Forelimb muscle (tissue), 1 donor: ENCODE data around the gene GRIN3B. TPM values are rescaled to one million over a fixed set of nuclear protein-coding genes. Genes with fewer than 3 reads are reported as not detected.
A peak's percentile ranks its signal among the peaks of the same experiment; 100 is the strongest.
"Not testable (repeated sequence)": the region's sequence is repeated elsewhere in the genome, so short reads cannot be mapped to it uniquely, and the experiment has no call there.

Experiments
- DNase-seq: peaks from one replicate; pipeline ENCODE4 v3.0.0-alpha.2; 2013; ENCODE audit warnings: low read depth
- polyA plus RNA-seq: library from polyadenylated mRNA; unstranded; fragments of 120-200 nt; gene quantifications from one replicate; pipeline ENCODE4 v1.2.1, GENCODE V29; 2013; ENCODE audit not compliant: insufficient read length

GRIN3B gene
- polyA plus RNA-seq, 1 donor: 0.13 TPM

DNA sequence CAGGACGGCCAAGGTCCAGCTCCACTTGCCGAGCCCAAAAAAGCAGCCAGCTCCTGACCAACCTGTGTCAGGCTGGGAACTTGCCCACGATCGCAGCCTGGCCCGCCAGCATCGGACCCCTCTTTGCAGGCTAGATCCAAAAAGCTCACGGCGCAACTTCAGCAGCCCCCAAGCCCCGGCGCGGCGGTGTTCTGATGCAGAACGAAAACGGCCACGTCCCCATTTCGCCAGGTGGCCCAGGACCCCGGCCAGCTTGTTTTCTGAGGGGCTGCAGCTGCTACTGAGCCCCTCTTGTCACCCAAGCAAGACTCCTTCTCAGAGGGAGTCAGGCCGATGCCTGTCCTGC, 19.4 kb downstream of the GRIN3B start:
- no peak for DNase-seq

DNA sequence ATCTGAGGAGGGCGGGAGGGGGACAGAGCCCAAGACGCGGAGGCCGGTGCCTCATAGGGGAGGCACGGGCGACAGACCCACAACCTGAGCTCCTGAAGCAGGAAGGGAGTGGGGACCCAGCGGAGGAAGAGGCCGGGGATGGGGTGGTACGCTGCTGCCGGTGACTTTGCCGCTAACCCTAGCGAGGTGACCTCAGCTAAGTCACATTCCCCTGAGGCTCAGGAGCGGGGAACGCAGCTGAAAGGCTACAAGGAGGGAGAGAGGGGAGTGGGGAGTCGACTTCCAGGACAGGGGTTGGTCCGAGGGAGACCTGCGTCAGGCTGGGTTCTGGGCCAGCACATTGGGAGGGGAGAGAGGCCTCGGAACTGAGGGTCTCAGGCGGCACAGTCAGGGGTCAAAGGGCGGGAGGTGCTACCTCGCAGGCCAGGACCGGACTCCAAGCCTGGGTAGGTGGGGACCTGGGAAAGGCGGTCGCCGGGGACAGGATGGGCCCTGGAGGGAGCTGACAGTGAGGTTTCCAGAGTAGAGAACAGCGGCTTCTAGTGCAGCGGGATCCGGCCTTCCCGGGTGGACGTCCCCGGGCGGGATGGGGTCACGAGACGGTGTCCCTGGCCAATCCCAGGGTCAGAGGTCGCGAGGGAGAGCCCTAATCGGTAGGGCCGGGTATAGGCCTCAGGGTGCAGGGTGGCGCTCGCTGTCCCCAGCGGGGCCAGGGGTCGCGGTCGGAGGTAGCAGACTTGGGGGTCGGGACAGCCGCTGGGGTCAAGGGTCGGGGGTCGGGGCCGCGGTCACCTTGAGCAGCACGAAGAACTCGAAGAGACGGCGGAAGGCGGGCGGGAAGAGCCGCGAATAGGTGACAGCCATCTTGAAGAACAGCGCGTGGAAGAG, 20.0 kb downstream of the GRIN3B start:
- DNase-seq: no peak

DNA sequence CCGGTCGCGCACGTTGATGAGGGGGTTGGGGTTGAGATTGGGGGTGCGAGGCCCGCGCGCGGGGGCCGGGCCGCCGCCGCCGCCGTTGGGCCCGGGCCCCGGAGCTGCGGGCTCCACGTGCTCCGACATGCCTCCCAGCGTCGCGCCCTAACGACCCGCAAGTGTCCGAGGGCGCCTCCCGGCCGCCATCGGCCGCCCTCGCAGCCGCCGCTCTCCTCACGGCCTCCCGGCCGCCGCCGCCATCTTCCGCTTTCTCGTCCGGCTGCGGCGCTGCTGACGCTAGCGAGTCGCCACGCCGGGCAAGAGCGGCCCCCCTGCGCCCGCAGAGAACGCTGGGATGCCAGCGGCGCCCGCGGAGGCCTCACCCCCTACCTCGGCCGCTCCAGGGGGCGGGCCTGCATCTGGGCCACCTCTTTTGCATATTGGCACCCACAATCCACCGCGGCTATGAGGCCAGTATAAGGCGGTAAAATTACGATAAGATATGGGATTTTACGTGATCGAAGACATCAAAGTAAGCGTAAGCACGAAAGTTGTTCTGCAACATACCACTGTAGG, 20.7 kb downstream of the GRIN3B start, which contains the start of gene TMEM259:
Gene TMEM259, minus strand, starts transcription at position 256 of the 558 bp plus-strand sequence. Its CDS starts 127 bp downstream, at position 129.
- peak; percentile 85 for DNase-seq

- DNase-seq: not testable (repeated sequence)
These were observed 23.6 kb downstream of the GRIN3B start for GRCh38 chr19:1023883-1024188.

- not testable (repeated sequence) for DNase-seq
These were observed 24.9 kb downstream of the GRIN3B start for GRCh38 chr19:1025080-1025479.

DNA sequence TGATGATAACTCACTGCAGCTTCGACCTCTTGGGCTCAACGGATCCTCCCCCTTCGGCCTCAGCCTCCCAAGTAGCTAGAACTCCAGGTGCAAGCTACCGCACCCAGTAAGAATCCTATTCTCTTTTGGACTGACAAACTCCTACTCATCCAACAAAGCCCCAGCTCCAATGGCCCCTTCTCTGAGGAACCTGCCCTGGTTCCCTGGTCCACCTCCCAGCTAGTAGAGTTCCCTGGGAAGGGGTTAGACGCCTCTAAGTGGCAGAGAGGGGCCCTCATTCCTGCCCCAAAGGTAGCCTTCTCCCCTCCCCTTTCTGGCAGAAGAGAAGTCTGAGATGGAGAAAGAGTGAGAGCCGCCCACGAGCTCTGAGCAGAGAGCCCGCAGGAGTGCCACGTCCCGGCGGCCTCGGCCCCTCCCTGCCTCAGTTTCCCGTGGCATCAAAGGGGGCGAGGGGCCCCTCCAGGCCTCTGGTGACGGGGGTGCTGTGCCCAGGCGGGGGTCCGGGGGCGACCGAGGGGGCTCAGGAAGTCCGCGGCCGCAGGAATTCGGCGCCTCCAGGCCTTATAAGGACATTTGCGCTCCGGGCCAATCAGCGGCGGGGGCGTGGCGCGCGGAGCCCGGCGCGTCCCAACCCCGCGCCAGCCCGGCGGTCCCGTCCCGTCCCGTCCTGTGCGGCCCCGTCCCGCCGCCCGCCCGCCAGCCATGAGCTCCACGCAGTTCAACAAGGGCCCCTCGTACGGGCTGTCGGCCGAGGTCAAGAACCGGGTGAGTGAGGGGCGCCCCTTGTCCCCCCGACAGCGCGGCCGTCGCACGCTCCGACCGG, 26.0 kb downstream of the GRIN3B start, which contains the start of gene CNN2:
Gene CNN2, plus strand, starts transcription at position 649 of the 823 bp plus-strand sequence. Its CDS starts 54 bp downstream, at position 703.
- no peak for DNase-seq

DNA sequence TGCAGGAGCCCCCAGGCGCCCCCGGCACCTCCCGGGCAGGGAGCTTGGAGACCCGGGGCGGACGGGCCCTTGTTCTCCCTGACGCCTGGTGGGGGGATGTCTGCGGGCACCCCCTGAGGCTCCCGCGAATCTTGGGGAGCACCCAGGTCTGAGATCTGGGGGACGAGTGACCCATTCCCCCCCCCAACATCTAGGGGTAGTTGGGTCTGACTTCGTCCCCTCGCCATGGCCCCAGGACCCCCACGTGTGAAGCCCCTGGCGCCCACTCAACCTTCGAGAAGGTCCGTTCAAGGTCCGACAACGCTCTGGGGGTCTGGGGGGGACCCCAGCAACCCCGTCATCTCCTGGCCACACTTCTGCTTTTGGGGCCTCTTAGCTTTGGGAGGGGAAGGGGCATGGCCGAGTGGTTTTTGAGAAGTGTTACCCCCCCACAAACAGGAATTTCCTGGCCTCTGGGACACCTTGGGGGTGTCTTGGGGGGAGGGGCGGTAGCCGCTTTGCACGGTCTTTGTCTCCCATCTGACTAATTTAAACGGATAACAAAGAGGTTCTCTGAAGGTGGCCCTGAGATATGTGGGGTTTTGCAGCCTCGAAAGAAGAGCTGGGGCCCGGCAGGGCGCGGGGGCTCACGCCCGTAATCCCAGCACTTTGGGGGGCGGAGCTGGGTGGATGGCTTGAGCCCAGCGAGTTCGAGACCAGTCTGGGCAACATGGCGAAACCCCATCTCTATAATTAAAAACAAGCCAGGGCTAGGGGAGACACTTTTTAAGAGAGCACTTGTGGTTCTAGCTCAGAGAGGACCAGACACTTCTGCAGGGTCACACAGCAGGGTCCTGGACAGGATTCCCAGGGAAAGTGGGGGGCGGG, 26.8 kb downstream of the GRIN3B start:
- DNase-seq: no peak

DNA sequence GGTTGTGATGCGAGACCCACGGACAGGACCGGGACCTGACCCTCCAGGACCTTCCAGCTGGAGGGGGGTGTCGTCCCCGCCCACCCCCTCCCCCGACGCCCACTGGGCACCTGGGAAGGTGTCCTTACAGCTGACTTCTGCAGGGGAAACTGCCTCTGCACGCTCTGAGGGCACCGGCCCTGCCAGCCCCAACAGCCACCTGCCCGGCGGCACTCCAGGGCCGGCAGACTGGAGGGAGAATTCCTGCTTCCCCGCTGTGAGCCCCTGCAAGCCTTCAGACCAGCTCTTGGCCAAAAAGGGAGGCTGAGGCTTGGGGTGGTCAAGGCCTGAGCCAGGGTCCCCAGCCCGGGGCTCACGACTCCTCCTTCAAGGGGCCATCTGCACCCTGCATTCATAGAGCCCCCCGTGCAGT, 27.4 kb downstream of the GRIN3B start:
- no peak for DNase-seq

DNA sequence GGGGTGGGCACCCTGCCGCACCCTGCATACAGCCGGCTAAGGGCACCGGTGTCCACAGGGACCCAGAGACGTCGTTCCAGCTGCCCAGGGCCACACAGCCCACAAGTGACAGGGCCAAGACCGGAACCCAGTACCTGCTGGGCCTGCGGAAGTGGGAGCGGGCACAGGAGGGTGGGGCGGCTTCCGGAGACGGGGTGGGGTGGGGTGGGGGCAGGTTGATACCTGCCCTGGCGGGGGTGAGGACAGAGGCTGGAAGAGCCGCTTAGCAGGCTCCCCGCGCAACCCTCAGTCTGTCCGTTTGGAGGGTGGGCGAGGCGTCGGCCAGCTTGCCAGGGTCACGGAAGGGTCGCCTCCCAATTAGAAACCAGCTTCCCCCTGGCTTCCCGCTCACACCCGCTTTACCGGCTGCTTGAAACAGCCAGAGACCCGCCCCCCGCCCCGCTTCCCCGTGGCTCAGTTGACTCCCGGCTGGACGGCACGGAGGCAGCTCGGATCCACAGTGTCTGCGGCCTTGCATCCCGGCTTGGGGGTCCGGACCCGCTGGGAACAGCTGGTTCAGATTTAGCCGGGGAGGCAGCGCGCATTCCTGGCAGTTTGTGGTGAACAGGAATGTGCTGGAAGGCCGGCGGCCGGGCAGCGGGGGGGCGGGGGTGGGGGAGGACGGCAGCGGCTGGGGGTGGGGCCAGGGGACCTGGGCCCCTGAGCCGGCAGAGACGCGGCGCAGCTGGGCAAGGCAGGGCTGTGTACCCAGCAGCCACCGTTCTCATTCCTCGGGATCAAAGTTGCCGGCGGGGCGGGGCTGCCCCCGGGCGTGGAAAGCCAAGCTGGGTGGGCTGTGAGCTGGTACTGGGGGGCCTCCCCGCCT, 28.1 kb downstream of the GRIN3B start:
- no peak for DNase-seq

DNA sequence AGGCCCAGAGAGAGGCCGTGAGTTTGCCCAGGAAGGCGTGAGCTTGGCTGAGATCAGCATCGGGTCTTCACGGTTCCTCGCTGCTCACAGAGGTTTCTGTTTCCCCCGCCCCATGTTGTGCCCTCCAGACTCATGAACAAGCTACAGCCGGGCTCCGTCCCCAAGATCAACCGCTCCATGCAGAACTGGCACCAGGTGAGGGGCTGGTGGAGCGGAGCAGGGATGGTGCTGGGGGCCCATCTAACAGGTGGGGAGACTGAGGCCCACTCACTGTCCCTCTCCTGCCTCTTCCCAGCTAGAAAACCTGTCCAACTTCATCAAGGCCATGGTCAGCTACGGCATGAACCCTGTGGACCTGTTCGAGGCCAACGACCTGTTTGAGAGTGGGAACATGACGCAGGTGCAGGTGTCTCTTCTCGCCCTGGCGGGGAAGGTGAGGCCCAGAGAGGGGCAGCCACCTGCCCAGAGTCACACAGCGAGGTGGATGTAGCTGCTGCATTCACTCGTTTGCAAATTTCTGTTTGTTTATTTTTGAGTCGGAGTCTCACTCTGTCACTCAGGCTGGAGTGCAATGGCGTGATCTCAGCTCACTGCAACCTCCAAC, 32.1 kb downstream of the GRIN3B start:
- DNase-seq: no peak

GRCh38 chr19:1035998-1036621, 35.9 kb downstream of the GRIN3B start:
- DNase-seq: no peak

DNA sequence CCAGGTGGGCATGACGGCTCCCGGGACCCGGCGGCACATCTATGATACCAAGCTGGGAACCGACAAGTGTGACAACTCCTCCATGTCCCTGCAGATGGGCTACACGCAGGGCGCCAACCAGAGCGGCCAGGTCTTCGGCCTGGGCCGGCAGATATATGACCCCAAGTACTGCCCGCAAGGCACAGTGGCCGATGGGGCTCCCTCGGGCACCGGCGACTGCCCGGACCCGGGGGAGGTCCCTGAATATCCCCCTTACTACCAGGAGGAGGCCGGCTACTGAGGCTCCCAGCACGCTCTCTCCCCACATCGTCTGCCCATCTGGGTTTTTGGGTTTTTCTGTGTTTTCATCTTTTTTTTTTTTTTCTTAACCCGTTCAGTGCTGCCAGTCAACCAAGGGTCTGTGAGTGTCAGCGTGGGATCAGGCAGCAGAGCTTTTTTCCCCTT, 37.4 kb downstream of the GRIN3B start:
- DNase-seq: no peak

- no peak for DNase-seq
These were observed 38.9 kb downstream of the GRIN3B start for GRCh38 chr19:1038978-1039645.

GRCh38 chr19:1039646-1040475, 39.6 kb downstream of the GRIN3B start, which contains the start of gene ABCA7:
ABCA7 (plus strand) TSS chr19:1040107; CDS start chr19:1041362, 1,255 bp downstream.
- peak; percentile 82 for DNase-seq

- DNase-seq: no peak
These were observed 40.5 kb downstream of the GRIN3B start for GRCh38 chr19:1040476-1041271.

- no peak for DNase-seq
These were observed 41.1 kb downstream of the GRIN3B start for GRCh38 chr19:1041272-1041834.
